Stimulated activated CD4-positive, alpha-beta T cell treated with anti-CD3 and anti-CD28 coated beads, Interleukin-4, amount 100 ng/mL, for 24 hours (primary cell): ENCODE measurements around the gene YWHAB.

Experiments
- DNase-seq: peaks from one replicate; pipeline ENCODE4 v3.0.0-alpha.2; 2020

YWHAB gene

GRCh38 chr20:44917399-44917798, 31.9 kb downstream of the YWHAB start:
- DNase-seq, result no peak

GRCh38 chr20:44918342-44918741, 32.8 kb downstream of the YWHAB start:
- DNase-seq, result no peak

GRCh38 chr20:44918761-44919160, 33.3 kb downstream of the YWHAB start:
- DNase-seq, result no peak

GRCh38 chr20:44921447-44921846, 35.9 kb downstream of the YWHAB start:
- DNase-seq, result no peak

- no peak for DNase-seq
These were observed 39.0 kb downstream of the YWHAB start for GRCh38 chr20:44924541-44924940.

- DNase-seq, result no peak
These were observed 43.1 kb downstream of the YWHAB start for GRCh38 chr20:44928595-44928994.

GRCh38 chr20:44930517-44931168, 45.1 kb downstream of the YWHAB start:
- DNase-seq, result no peak

GRCh38 chr20:44931911-44932310, 46.4 kb downstream of the YWHAB start:
- no peak for DNase-seq

- no peak for DNase-seq
These were observed 47.4 kb downstream of the YWHAB start for GRCh38 chr20:44932916-44933315.

- DNase-seq, result no peak
These were observed 51.0 kb downstream of the YWHAB start for GRCh38 chr20:44936510-44936909.

GRCh38 chr20:44938637-44939036, 53.1 kb downstream of the YWHAB start:
- DNase-seq, result no peak

GRCh38 chr20:44941120-44941691, 55.7 kb downstream of the YWHAB start:
- no peak for DNase-seq

- DNase-seq, result no peak
These were observed 56.9 kb downstream of the YWHAB start for GRCh38 chr20:44942264-44942973.

- no peak for DNase-seq
These were observed 58.3 kb downstream of the YWHAB start for GRCh38 chr20:44943828-44944227.

- no peak for DNase-seq
These were observed 59.8 kb downstream of the YWHAB start for GRCh38 chr20:44945261-44945660.

GRCh38 chr20:44946271-44946852, 60.9 kb downstream of the YWHAB start:
- no peak for DNase-seq

GRCh38 chr20:44948107-44948506, 62.6 kb downstream of the YWHAB start:
- no peak for DNase-seq

- DNase-seq, result no peak
These were observed 63.0 kb downstream of the YWHAB start for GRCh38 chr20:44948513-44948912.

GRCh38 chr20:44950368-44950767, 64.9 kb downstream of the YWHAB start:
- no peak for DNase-seq

GRCh38 chr20:44952731-44953130, 67.2 kb downstream of the YWHAB start:
- no peak for DNase-seq

- DNase-seq, result no peak
These were observed 68.7 kb downstream of the YWHAB start for GRCh38 chr20:44954211-44954610.

GRCh38 chr20:44955270-44955669, 69.8 kb downstream of the YWHAB start:
- DNase-seq, result no peak

- no peak for DNase-seq
These were observed 70.9 kb downstream of the YWHAB start for GRCh38 chr20:44956410-44956809.
